ENCODE data around the gene CEP131. TPM values are rescaled to one million over a fixed set of nuclear protein-coding genes. Genes with fewer than 3 reads are reported as not detected.

CEP131 gene
- total and polyA plus RNA-seq, 7 donors: 1.8 to 11.6 (median 5.0) TPM

GRCh38 chr17:81260641-81261040 lies 37.9 kb upstream of the CEP131 start:
- H3K27me3 ChIP-seq: no peaks in the 10 kb centered on the region
- DNase-seq: no peak
- no peak overlapping the region for H3K27ac ChIP-seq
- H3K4me1 ChIP-seq: peaks cover 0 to 4% (median 3%) of the 10 kb centered on the region in 4 donors
- H3K36me3 ChIP-seq: peaks cover 13 to 75% (median 44%) of the 10 kb centered on the region in 4 donors
- no peak for TF ChIP-seq EP300 (IDR thresholded peaks at IDR 0.05)
- no peak for TF ChIP-seq POLR2A (IDR thresholded peaks at IDR 0.05)
- no peak for TF ChIP-seq POLR2AphosphoS5 (IDR thresholded peaks at IDR 0.05)
- no peak for TF ChIP-seq CTCF (IDR thresholded peaks at IDR 0.05)
- 94 to 95% methylated on average over 19 of the region's 19 CpGs for WGBS, 2 donors
- no peaks in the 10 kb centered on the region for H3K9me3 ChIP-seq
- no peak overlapping the region for H3K4me3 ChIP-seq
- intact Hi-C loops (cut with DNase I): no loop called here

- peaks cover 0 to 9% (median 7%) of the 10 kb centered on the region in 4 donors for H3K4me1 ChIP-seq
- peaks cover 13 to 71% (median 42%) of the 10 kb centered on the region in 4 donors for H3K36me3 ChIP-seq
- no peak overlapping the region for H3K4me3 ChIP-seq
- intact Hi-C loops (cut with DNase I): no loop called here
- H3K27ac ChIP-seq: no peak overlapping the region
- H3K27me3 ChIP-seq: no peaks in the 10 kb centered on the region
- TF ChIP-seq POLR2AphosphoS5 (IDR thresholded peaks at IDR 0.05) (no peak), CTCF (IDR thresholded peaks at IDR 0.05) (no peak), EP300 (IDR thresholded peaks at IDR 0.05) (no peak), POLR2A (IDR thresholded peaks at IDR 0.05) (no peak)
- WGBS, 2 donors: 95 to 96% methylated on average over 17 of the region's 17 CpGs
- DNase-seq: no peak
- no peaks in the 10 kb centered on the region for H3K9me3 ChIP-seq
Measured at GRCh38 chr17:81260171-81260570, 37.4 kb upstream of the CEP131 start.

- Histone ChIP-seq H3K4me1 (peaks cover 0 to 19% (median 16%) of the 10 kb centered on the region in 4 donors), H3K27ac (no peak overlapping the region), H3K9me3 (no peaks in the 10 kb centered on the region), H3K36me3 (peaks cover 9 to 61% (median 36%) of the 10 kb centered on the region in 4 donors), H3K27me3 (no peaks in the 10 kb centered on the region), H3K4me3 (no peak overlapping the region)
- TF ChIP-seq CTCF (IDR thresholded peaks at IDR 0.05) (no peak), EP300 (IDR thresholded peaks at IDR 0.05) (no peak), POLR2A (IDR thresholded peaks at IDR 0.05) (no peak), POLR2AphosphoS5 (IDR thresholded peaks at IDR 0.05) (no peak)
- intact Hi-C loops (cut with DNase I): no loop called here
- WGBS, 2 donors: 94 to 95% methylated on average over 23 of the region's 23 CpGs
- no peak for DNase-seq
Measured at GRCh38 chr17:81259058-81259605, 36.4 kb upstream of the CEP131 start.

GRCh38 chr17:81258292-81258691 lies 35.5 kb upstream of the CEP131 start:
- WGBS, 2 donors: 90% methylated on average over 20 of the region's 20 CpGs
- TF ChIP-seq EP300 (IDR thresholded peaks at IDR 0.05) (no peak), POLR2A (IDR thresholded peaks at IDR 0.05) (no peak), POLR2AphosphoS5 (IDR thresholded peaks at IDR 0.05) (no peak), CTCF (IDR thresholded peaks at IDR 0.05) (no peak)
- peaks cover 0 to 19% (median 16%) of the 10 kb centered on the region in 4 donors for H3K4me1 ChIP-seq
- no peak overlapping the region for H3K27ac ChIP-seq
- no peak overlapping the region for H3K4me3 ChIP-seq
- no peaks in the 10 kb centered on the region for H3K9me3 ChIP-seq
- H3K27me3 ChIP-seq: no peaks in the 10 kb centered on the region
- H3K36me3 ChIP-seq: peaks cover 4 to 52% (median 30%) of the 10 kb centered on the region in 4 donors
- intact Hi-C loops (cut with DNase I): no loop called here
- DNase-seq: no peak

GRCh38 chr17:81257533-81257932 lies 34.8 kb upstream of the CEP131 start:
- Histone ChIP-seq H3K36me3 (peaks cover 4 to 48% (median 30%) of the 10 kb centered on the region in 4 donors), H3K4me3 (no peak overlapping the region)
- WGBS, 2 donors: 96% methylated on average over 19 of the region's 19 CpGs

More at GRCh38 chr17:81257533-81257932, 34.8 kb upstream of the CEP131 start:
- intact Hi-C loops (cut with DNase I): no loop called here
- Histone ChIP-seq H3K9me3 (no peaks in the 10 kb centered on the region), H3K27me3 (no peaks in the 10 kb centered on the region), H3K27ac (no peak overlapping the region), H3K4me1 (peaks cover 0 to 19% (median 18%) of the 10 kb centered on the region in 4 donors)
- no peak for TF ChIP-seq EP300 (IDR thresholded peaks at IDR 0.05)
- no peak for TF ChIP-seq POLR2A (IDR thresholded peaks at IDR 0.05)
- no peak for TF ChIP-seq CTCF (IDR thresholded peaks at IDR 0.05)
- no peak for TF ChIP-seq POLR2AphosphoS5 (IDR thresholded peaks at IDR 0.05)
- DNase-seq: no peak

Data from sigmoid colon (tissue), 7 donors.